GM12875 (cell line): ENCODE data around the gene DDX28.

ENCODE experiments used
- H3K4me3 ChIP-seq: one replicate; pipeline ENCODE4 v1.5.1; 2011; ENCODE audit warnings: low read depth, low read length, control low read depth
- CTCF ChIP-seq: IDR thresholded peaks from 2 replicates; pipeline ENCODE4 v1.5.1; 2011; ENCODE audit warnings: low read depth, mild to moderate bottlenecking, control low read depth, inconsistent platforms, low read length, moderate library complexity, borderline replicate concordance; ENCODE audit not compliant: insufficient read depth

The DDX28 gene

GRCh38 chr16:68022728-68023537 lies at the start of gene DDX28, which contains the start of gene DUS2:
Gene DDX28, minus strand, starts transcription at chr16:68023232. Its CDS starts 30 bp downstream, at chr16:68023202.
Gene DUS2, plus strand, starts transcription at chr16:68023284. Its CDS starts 14,740 bp downstream, at chr16:68038024.
- TF ChIP-seq CTCF, result no peak
- H3K4me3 ChIP-seq, result peak within 1 kb of the TSS; percentile 60

- no peak for TF ChIP-seq CTCF
- H3K4me3 ChIP-seq, result no peak overlapping the region
Measured at GRCh38 chr16:68072038-68072695, 49.1 kb upstream of the DDX28 start.

GRCh38 chr16:68071518-68071901 lies 48.5 kb upstream of the DDX28 start:
- no peak for TF ChIP-seq CTCF
- no peak overlapping the region for H3K4me3 ChIP-seq

- no peak for TF ChIP-seq CTCF
- no peak overlapping the region for H3K4me3 ChIP-seq
Measured at GRCh38 chr16:68070806-68071517, 47.9 kb upstream of the DDX28 start.

GRCh38 chr16:68070249-68070730 lies 47.3 kb upstream of the DDX28 start:
- no peak overlapping the region for H3K4me3 ChIP-seq
- TF ChIP-seq CTCF, result no peak

- H3K4me3 ChIP-seq, result no peak overlapping the region
- TF ChIP-seq CTCF, result no peak
Measured at GRCh38 chr16:68069511-68070248, 46.6 kb upstream of the DDX28 start.
